Measurements from ENCODE around the gene WDR7. TPM values are rescaled to one million over a fixed set of nuclear protein-coding genes. Genes with fewer than 3 reads are reported as not detected.

Gene WDR7
- total RNA-seq, 1 donor from 2014 or later = 16.9 TPM

DNA sequence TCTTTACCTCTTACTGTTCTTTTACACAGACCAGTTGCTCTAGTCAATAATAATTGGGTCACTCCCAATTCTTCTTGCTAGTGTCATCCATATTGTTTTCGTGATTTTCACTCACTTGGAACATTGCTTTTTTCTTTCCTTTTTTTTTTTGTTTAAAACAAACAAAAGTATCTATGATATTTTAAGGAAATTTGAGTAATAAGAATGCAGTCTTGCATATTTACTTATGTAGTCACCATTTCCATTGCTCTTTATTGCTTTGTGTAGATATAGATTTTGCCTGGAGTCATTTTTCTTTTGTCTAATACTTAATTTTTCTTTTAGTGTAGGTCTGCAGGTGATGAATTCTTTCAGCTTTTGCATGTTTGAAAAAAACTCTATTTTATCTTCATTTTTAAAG is 71.9 kb downstream of the WDR7 start:
- Mint-ChIP-seq H3K4me3 (no peak overlapping the region), H3K27me3 (no peaks in the 10 kb centered on the region), H3K36me3 (peaks cover 18% of the 10 kb centered on the region), H3K27ac (no peak overlapping the region), H3K9me3 (no peaks in the 10 kb centered on the region), H3K4me1 (ENCODE audit: unreplicated experiment) (no peaks in the 10 kb centered on the region)
- no peak for DNase-seq (ENCODE audit: extremely low spot score, unreplicated experiment)
- TF ChIP-seq, protein P1, sequence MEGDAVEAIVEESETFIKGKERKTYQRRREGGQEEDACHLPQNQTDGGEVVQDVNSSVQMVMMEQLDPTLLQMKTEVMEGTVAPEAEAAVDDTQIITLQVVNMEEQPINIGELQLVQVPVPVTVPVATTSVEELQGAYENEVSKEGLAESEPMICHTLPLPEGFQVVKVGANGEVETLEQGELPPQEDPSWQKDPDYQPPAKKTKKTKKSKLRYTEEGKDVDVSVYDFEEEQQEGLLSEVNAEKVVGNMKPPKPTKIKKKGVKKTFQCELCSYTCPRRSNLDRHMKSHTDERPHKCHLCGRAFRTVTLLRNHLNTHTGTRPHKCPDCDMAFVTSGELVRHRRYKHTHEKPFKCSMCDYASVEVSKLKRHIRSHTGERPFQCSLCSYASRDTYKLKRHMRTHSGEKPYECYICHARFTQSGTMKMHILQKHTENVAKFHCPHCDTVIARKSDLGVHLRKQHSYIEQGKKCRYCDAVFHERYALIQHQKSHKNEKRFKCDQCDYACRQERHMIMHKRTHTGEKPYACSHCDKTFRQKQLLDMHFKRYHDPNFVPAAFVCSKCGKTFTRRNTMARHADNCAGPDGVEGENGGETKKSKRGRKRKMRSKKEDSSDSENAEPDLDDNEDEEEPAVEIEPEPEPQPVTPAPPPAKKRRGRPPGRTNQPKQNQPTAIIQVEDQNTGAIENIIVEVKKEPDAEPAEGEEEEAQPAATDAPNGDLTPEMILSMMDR (conservative IDR thresholded peaks at IDR 0.05) = no peak

GRCh38 chr18:56723706-56724105 is 72.5 kb downstream of the WDR7 start:
- H3K4me1 Mint-ChIP-seq (ENCODE audit: unreplicated experiment) = no peaks in the 10 kb centered on the region
- no peak for DNase-seq (ENCODE audit: extremely low spot score, unreplicated experiment)
- H3K27ac Mint-ChIP-seq = no peak overlapping the region
- TF ChIP-seq, protein P1 (conservative IDR thresholded peaks at IDR 0.05) = no peak
- no peaks in the 10 kb centered on the region for H3K27me3 Mint-ChIP-seq
- H3K4me3 Mint-ChIP-seq = no peak overlapping the region
- no peaks in the 10 kb centered on the region for H3K9me3 Mint-ChIP-seq
- peaks cover 18% of the 10 kb centered on the region for H3K36me3 Mint-ChIP-seq

- Mint-ChIP-seq H3K36me3 (peaks cover 14% of the 10 kb centered on the region), H3K27me3 (no peaks in the 10 kb centered on the region), H3K4me1 (ENCODE audit: unreplicated experiment) (no peaks in the 10 kb centered on the region), H3K27ac (no peak overlapping the region), H3K4me3 (no peak overlapping the region), H3K9me3 (no peaks in the 10 kb centered on the region)
- TF ChIP-seq, protein P1 (conservative IDR thresholded peaks at IDR 0.05) = no peak
- no peak for DNase-seq (ENCODE audit: extremely low spot score, unreplicated experiment)
Observed at GRCh38 chr18:56726906-56727305, 75.7 kb downstream of the WDR7 start.

DNA sequence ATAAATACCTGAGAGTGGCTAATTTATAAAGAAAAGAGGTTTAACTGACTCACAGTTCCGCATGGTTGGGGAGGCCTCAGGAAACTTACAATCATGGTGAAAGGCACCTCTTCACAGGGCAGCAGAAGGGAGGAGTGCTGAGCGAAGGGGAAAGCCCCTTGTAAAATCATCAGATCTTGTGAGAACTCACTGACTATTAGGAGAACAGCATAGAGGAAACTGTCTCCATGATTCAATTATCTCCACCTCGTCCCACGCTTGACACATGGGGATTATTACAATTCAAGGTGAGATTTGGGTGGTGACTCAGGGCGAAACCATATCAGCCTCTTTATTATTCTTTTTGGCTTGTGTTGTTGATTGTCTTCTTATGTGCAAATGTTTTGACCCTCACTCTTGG is 76.2 kb downstream of the WDR7 start:
- TF ChIP-seq, protein P1 (conservative IDR thresholded peaks at IDR 0.05) = no peak
- peaks cover 13% of the 10 kb centered on the region for H3K36me3 Mint-ChIP-seq

GRCh38 chr18:56728741-56729140 is 77.6 kb downstream of the WDR7 start:
- DNase-seq (ENCODE audit: extremely low spot score, unreplicated experiment) = no peak
- no peaks in the 10 kb centered on the region for H3K9me3 Mint-ChIP-seq
- H3K36me3 Mint-ChIP-seq = peaks cover 9% of the 10 kb centered on the region
- TF ChIP-seq, protein P1 (conservative IDR thresholded peaks at IDR 0.05) = no peak
- no peaks in the 10 kb centered on the region for H3K27me3 Mint-ChIP-seq
- H3K27ac Mint-ChIP-seq = no peak overlapping the region
- H3K4me1 Mint-ChIP-seq (ENCODE audit: unreplicated experiment) = no peaks in the 10 kb centered on the region
- no peak overlapping the region for H3K4me3 Mint-ChIP-seq

More for the DNA sequence above, 76.2 kb downstream of the WDR7 start:
- no peak for DNase-seq (ENCODE audit: extremely low spot score, unreplicated experiment)
- Mint-ChIP-seq H3K9me3 (no peaks in the 10 kb centered on the region), H3K4me3 (no peak overlapping the region), H3K27ac (no peak overlapping the region), H3K27me3 (no peaks in the 10 kb centered on the region), H3K4me1 (ENCODE audit: unreplicated experiment) (no peaks in the 10 kb centered on the region)

DNA sequence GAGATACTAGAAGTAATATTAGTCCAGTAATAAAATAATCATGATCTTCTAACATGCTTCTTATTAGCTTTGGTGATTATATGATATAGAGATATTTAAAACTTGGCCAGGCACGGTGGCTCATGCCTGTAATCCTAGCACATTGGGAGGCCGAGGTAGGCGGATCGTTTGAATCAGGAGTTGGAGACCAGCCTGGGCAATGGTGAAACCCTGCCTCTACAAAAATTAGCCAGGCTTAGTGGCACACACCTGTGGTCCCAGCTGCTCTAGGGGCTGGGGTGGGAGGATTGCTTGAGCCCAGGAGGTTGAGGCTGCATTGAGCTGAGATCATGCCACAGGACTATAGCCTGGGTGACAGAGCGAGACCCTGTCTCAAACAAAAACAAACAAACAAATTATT is 87.0 kb downstream of the WDR7 start:
- no peak for DNase-seq (ENCODE audit: extremely low spot score, unreplicated experiment)
- H3K27ac Mint-ChIP-seq = no peak overlapping the region
- no peaks in the 10 kb centered on the region for H3K27me3 Mint-ChIP-seq
- H3K36me3 Mint-ChIP-seq = no peaks in the 10 kb centered on the region
- TF ChIP-seq, protein P1 (conservative IDR thresholded peaks at IDR 0.05) = no peak
- no peaks in the 10 kb centered on the region for H3K4me1 Mint-ChIP-seq (ENCODE audit: unreplicated experiment)
- H3K9me3 Mint-ChIP-seq = no peaks in the 10 kb centered on the region
- H3K4me3 Mint-ChIP-seq = no peak overlapping the region
